ENCODE results near the gene PABPN1L.

Gene PABPN1L

GRCh38 chr16:88844419-88845036 is 21.9 kb downstream of the PABPN1L start:
- FAIRE-seq = no peak

- FAIRE-seq = no peak
Measured at GRCh38 chr16:88843256-88843655, 23.2 kb downstream of the PABPN1L start.

GRCh38 chr16:88842806-88843205 is 23.7 kb downstream of the PABPN1L start:
- no peak for FAIRE-seq

- FAIRE-seq = no peak
Measured at GRCh38 chr16:88842308-88842756, 24.1 kb downstream of the PABPN1L start.

- no peak for FAIRE-seq
Measured at GRCh38 chr16:88841521-88842307, 24.7 kb downstream of the PABPN1L start.

GRCh38 chr16:88840600-88841215 is 25.8 kb downstream of the PABPN1L start:
- no peak for FAIRE-seq

- no peak for FAIRE-seq
Measured at GRCh38 chr16:88839745-88840599, 26.5 kb downstream of the PABPN1L start.

GRCh38 chr16:88839026-88839529 is 27.4 kb downstream of the PABPN1L start:
- no peak for FAIRE-seq

- no peak for FAIRE-seq
Measured at GRCh38 chr16:88838566-88838965, 27.9 kb downstream of the PABPN1L start.

GRCh38 chr16:88837806-88838205 is 28.7 kb downstream of the PABPN1L start:
- FAIRE-seq = no peak

- no peak for FAIRE-seq
Measured at GRCh38 chr16:88836791-88837190, 29.7 kb downstream of the PABPN1L start.

GRCh38 chr16:88835818-88836217 is 30.6 kb downstream of the PABPN1L start:
- no peak for FAIRE-seq

- FAIRE-seq = no peak
Measured at GRCh38 chr16:88835383-88835782, 31.1 kb downstream of the PABPN1L start.

- FAIRE-seq = no peak
Measured at GRCh38 chr16:88834670-88835069, 31.8 kb downstream of the PABPN1L start.

- no peak for FAIRE-seq
Measured at GRCh38 chr16:88833086-88833485, 33.4 kb downstream of the PABPN1L start.

GRCh38 chr16:88831838-88832237 is 34.6 kb downstream of the PABPN1L start:
- no peak for FAIRE-seq

- FAIRE-seq = no peak
Measured at GRCh38 chr16:88830783-88831182, 35.7 kb downstream of the PABPN1L start.

- FAIRE-seq = no peak
Measured at GRCh38 chr16:88830258-88830657, 36.2 kb downstream of the PABPN1L start.

GRCh38 chr16:88828711-88829110 is 37.7 kb downstream of the PABPN1L start:
- no peak for FAIRE-seq

- no peak for FAIRE-seq
Measured at GRCh38 chr16:88827727-88828126, 38.7 kb downstream of the PABPN1L start.

- no peak for FAIRE-seq
Measured at GRCh38 chr16:88826070-88826840, 40.2 kb downstream of the PABPN1L start.

- no peak for FAIRE-seq
Measured at GRCh38 chr16:88825146-88825545, 41.3 kb downstream of the PABPN1L start.
